Measurements from ENCODE around the gene MCM3.

DNA sequence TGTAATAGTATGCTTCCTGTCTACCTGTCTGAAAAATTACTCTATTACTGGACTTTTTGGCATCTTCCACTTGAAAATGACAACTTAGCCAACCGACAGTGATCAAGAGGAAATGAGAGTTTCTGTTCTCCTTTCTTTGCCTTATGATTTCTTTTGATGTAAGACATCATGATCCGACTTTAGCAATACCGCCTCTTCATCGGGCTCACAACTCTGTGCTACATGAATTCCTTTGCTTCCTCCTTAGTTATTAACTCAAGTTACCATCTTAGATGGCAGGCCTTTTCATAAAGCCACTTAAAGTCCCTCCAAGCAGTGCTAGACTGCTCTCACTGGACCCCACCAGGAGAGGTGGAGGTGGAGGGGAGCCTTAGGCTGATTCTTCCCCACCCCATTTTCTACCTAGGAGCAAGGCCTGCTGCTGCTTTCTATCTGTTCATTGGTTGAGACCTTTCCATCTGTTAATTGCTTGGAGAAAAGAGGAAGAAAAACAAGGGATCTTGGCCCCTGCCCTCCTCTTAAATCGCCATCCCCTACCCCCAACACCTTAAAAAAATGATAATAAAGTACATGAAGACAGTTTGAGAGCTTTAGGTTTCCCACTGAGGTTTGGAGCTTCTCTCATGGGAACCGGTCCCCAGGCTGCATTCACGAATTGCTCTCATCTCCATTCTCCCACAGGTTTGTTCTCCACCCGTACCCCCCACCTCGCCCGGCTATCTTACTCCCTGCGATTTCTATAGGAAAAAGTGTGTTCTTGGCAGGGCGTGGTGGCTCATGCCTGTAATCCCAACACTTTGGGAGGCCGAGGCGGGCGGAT is 21.6 kb upstream of the MCM3 start:
- TF ChIP-seq NFE2L2 (IDR thresholded peaks at IDR 0.05; ENCODE audit: low read depth, low read length) (no peak), CTCF (conservative IDR thresholded peaks at IDR 0.05; ENCODE audit: low read depth, low read length) (no peak), RAD21 (IDR thresholded peaks at IDR 0.05; ENCODE audit: low read length) (no peak), POLR2A (IDR thresholded peaks at IDR 0.05; ENCODE audit: low read depth, low read length) (no peak), MAZ (IDR thresholded peaks at IDR 0.05; ENCODE audit: borderline replicate concordance, low read depth, low read length) (no peak), SMC3 (IDR thresholded peaks at IDR 0.05; ENCODE audit: low read depth, low read length) (no peak), RFX5 (IDR thresholded peaks at IDR 0.05; ENCODE audit: low read depth, low read length) (no peak), CEBPB (IDR thresholded peaks at IDR 0.05; ENCODE audit: low read depth, low read length) (no peak)

Measured in IMR-90 (cell line).